GM19328 (cell line): ENCODE data around the gene DNAAF5.
"Not testable (repeated sequence)": the region's sequence is repeated elsewhere in the genome, so short reads cannot be mapped to it uniquely, and the experiment has no call there.

ENCODE experiments used
- ATAC-seq: cut with Tn5 transposase; IDR thresholded peaks from one replicate; pipeline ENCODE4 v1.9.1; 2021; ENCODE audit warnings: mild to moderate bottlenecking, moderate library complexity; ENCODE audit not compliant: unreplicated experiment

DNAAF5 gene

DNA sequence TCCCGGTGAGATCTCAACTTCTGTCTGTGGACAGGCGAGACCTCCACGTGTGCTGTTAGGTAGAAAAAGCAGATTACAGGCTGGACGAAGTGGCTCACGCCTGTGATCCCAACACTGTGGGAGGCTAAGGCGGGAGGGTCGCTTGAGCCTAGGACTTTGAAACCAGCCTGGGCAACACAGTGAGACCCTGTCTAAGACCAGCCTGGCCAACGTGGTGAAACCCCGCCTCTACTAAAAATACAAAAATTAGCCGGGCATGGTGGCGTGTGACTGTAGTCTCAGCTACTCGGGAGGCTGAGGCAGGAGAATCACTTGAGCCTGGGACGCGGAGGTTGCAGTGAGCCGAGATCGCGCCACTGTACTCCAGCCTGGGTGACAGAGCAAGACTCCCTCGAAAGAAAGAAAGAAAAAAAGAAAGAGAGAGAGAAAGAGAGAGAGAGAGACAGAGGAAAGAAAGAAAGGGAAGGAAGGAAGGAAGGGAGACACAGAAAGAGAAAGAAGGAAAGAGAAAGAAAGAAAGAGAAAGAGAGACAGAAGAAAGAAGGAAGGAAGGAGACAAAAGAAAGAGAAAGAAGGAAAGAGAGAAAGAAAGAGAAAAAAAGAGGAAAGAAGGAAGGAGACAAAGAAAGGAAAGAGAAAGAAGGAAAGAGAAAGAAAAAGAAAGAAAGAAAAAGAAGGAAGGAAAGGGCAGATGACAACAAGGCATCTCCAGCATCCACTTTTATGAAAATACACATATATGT, 76.2 kb downstream of the DNAAF5 start:
- ATAC-seq: no peak

- ATAC-seq: no peak
Observed at GRCh38 chr7:803243-803635, 76.7 kb downstream of the DNAAF5 start.

- not testable (repeated sequence) for ATAC-seq
Observed at GRCh38 chr7:803796-804195, 77.3 kb downstream of the DNAAF5 start.

- no peak for ATAC-seq
Observed at GRCh38 chr7:805261-805660, 78.8 kb downstream of the DNAAF5 start.

DNA sequence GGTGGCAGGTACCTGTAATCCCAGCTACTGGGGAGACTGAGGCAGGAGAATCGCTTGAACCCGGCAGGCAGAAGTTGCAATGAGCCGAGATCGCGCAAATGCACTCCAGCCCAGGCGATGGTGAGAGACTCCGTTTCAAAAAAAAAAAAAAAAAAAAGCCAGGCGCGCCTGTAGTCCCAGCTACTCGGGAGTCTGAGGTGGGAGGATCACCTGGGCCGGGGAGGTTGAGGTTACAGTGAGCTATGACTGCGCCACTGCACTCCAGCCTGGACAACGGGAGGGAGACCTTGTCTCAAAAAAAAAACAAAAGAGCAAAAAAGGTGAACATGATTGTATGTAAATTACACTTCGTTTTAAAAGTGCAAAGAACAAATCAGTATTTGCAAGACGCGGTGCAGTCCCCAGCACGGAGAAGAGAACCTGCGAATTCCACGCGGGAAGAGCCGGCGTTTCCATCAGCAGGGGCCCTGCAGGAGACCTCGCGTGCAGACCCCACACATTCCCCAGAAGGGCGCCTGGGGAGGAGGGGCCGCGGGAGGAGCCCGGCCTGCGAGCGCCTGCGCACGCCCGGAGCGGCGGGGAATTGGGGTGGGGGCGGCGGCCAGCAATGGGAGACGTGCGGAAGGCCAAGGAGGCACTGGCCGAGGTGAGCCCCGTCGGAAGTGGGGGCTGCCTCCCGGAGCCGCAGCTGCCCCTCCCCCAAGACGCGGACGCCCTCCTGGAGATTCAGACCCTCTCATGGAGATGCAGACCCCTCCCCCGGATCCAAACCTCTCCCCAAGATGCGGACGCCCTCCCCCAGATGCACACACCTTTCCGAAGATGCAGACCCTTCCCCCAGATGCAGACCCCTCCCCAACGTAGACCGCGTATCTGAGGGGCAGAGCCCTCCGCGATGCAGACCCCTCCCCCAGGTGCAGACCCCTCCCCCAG, 89.1 kb downstream of the DNAAF5 start:
- ATAC-seq: no peak

- peak; percentile 76 for ATAC-seq
Observed at GRCh38 chr7:816300-816750, 89.8 kb downstream of the DNAAF5 start.

- peak; percentile 17 for ATAC-seq
Observed at GRCh38 chr7:816751-817671, 90.5 kb downstream of the DNAAF5 start.

DNA sequence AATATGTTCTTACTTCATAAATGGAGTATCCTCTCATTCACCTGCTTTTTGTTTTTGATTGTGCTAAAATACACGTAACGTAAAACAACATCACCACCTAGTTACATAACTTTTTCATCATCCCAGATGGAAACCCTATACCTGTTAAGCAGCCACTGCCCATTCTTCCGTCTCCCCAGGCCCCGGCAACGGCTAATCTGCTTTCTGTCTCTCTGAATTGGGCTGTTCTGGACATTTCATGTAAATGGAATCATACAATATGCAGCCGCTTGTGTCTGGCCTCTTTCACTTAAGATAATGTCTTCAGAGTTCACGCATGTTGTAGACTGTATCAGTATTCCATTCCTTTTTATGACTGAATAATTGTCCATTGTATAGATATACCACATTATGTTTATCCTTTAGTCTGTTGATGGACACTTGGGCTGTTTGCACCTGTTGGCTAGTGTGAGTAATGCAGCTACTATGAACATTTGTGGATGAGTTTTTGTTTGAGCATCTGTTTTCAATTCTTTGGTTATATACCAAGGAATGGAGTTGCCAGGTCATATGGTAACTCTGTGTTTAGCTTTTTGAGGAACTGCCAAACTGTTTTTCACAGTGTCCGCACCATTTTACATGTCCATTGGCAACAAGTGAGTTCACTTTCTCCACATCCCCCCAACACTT, 91.7 kb downstream of the DNAAF5 start:
- no peak for ATAC-seq

DNA sequence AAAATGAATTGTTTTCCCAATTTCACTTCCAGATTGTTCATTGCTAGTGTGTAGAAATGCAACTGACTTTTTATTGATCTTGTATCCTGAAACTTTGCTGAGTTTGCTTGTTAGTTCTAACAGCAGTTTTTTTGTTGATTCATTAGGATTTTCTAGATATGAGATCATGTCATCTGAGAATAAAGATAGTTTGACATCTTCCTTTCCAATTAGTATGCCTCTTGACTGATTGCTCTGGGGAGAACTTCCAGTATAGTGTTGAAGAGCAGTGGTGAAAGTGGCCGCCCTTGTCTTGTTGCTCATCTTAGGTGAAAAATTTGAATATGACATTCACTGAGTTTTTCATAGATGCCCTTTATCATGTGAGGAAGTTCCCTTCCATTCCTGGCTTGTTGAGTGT, 93.8 kb downstream of the DNAAF5 start:
- no peak for ATAC-seq

DNA sequence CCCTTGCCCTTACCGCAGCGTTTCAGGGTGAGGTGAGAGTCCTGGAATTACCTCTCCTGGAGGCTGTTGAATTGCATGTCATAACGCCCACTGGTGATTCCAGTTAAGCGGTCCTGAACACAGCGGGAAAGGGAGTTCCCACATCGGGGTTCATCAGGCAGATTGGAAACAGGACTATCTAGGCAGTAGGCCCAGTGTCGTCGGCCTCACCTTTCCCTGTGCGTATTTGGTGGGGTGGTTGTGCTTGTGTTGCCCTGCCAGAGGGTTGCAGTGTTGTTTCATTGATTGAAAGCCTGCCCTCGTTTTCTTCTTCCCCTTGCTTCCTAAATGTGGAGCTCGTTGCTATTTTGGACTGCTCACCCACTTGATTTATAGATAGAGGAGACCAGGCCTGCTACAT, 95.2 kb downstream of the DNAAF5 start:
- ATAC-seq: no peak

DNA sequence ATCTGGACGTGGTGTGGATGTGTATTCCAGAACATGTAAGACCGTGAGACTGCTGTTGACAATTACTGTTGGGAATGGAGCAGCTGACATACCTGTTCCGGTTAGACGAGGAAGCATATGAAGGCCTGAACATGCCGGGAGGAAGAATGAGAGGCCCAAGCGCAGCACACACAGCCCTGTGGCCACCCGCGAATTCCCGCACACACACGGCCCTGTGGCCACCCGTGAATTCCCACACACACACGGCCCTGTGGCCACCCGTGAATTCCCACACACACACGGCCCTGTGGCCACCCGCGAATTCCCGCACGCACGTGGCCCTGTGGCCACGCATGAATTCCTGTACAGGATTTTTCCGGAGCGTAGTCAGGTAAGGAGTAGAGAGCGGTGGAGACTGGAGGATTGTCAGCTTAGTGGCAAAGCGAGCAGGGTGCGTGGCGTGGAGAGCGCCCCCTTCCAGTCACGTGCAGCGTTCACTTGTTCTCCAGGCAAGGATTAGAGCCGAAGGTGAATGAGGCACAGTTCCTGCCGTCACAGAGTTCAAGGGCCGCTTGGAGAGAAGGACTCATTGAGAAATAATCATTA, 96.3 kb downstream of the DNAAF5 start:
- ATAC-seq: no peak

DNA sequence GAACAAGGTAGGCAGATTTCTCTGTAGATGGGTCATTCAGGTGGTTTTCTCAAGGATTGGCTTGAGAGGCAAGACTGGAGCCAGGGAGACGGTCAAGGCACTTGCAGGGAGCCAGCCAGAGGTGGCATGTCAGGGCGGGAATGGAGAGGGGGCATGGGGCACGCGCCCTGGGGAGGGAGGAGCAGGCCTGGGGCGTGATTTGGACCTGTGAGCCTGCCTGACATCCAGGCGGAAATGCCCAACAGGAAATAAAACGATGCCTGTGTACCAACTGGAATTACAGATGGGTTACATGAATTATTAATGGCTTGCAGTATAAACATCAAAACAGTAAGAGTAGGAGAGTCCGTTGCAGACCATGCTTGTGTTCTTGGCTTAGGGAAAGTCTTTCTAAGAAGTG, 97.2 kb downstream of the DNAAF5 start:
- no peak for ATAC-seq

GRCh38 chr7:824081-824480, 97.6 kb downstream of the DNAAF5 start:
- no peak for ATAC-seq

DNA sequence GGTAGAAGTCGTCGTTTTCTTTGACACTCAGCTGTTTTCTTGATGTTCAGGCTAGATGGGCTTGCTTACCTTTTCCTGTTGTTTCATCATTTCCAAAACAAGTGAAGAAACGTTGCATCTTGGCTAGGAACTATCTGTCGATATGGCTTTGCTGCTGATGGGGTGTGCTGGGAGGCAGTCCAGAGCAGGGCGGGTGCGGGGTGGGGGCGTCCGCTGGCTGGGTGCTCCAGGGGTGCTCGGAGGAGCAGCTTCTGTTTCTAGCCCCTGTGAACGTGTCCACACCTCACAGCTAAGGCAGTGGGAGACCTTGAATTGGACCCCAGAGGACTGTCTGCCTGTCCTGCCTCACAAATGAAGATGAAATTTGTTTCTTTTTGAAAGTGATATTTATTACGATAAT, 98.2 kb downstream of the DNAAF5 start:
- no peak for ATAC-seq

DNA sequence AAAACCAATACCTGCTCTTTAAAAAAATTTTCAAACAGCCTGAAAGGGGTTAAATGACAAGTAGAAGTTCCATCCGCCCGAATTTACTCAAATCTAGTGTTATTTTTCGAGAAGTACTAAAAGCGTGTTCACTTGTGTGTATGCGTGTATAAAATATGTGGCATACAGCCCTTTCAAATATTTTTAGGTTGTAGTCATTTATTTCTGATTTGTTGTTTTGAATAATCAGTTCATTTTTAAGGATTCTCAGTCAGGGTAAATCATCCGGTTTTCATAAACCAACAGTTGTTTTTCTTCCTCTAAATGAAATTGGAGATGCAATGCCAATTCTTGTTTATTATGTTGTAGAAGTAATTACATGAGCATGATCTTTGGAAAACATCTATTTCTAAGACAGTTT, 98.9 kb downstream of the DNAAF5 start:
- no peak for ATAC-seq

- ATAC-seq: no peak
Observed at GRCh38 chr7:826230-826917, 99.9 kb downstream of the DNAAF5 start.

GRCh38 chr7:828793-829561, 102.5 kb downstream of the DNAAF5 start:
- no peak for ATAC-seq

GRCh38 chr7:830069-830468, 103.6 kb downstream of the DNAAF5 start:
- no peak for ATAC-seq
